ENCODE measurements around the gene UPK2.
A peak's percentile ranks its signal among the peaks of the same experiment; 100 is the strongest.

- TF ChIP-seq CTCF (IDR thresholded peaks at IDR 0.05; ENCODE audit: low read depth, low read length, poor library complexity, severe bottlenecking) = peak; percentile 87
- no peak for TF ChIP-seq EZH2phosphoT487 (IDR thresholded peaks at IDR 0.05; ENCODE audit: borderline replicate concordance, low read length)
Measured at GRCh38 chr11:118907051-118908042, 48.8 kb upstream of the UPK2 start.

All from DOHH2 (cell line).